K562 (cell line): ENCODE measurements around the gene SLC1A2. TPM values are rescaled to one million over a fixed set of nuclear protein-coding genes. Genes with fewer than 3 reads are reported as not detected.

Experiments used
- GABPA ChIP-seq: fragments of 200-800 bp; sonication (Bioruptor generic); conservative IDR thresholded peaks from 2 replicates; pipeline ENCODE4 v1.6.1; 2016; ENCODE audit warnings: low read depth, missing genetic modification characterization, missing compliant biosample characterization
- HDGF ChIP-seq: fragments of 450-650 bp; IDR thresholded peaks from 2 replicates; pipeline ENCODE4 v1.6.1; 2016
- JUNB ChIP-seq: fragments of 450-650 bp; formaldehyde crosslinking; conservative IDR thresholded peaks from 2 replicates; pipeline ENCODE4 v1.4.0; 2020; ENCODE audit warnings: mild to moderate bottlenecking
- MTA3 ChIP-seq: fragments of 450-650 bp; formaldehyde crosslinking; IDR thresholded peaks from 2 replicates; pipeline ENCODE4 v1.6.1; 2017; ENCODE audit warnings: mild to moderate bottlenecking, borderline replicate concordance
- NELFE ChIP-seq: IDR thresholded peaks from 2 replicates; pipeline ENCODE4 v1.6.1; 2011; ENCODE audit warnings: mild to moderate bottlenecking; ENCODE audit not compliant: insufficient read depth, insufficient read length
- PML ChIP-seq: IDR thresholded peaks from 2 replicates; pipeline ENCODE4 v1.6.1; 2012; ENCODE audit warnings: low read length, inconsistent platforms
- POLR3A ChIP-seq: IDR thresholded peaks from 2 replicates; pipeline ENCODE4 v1.6.1; 2011; ENCODE audit warnings: borderline replicate concordance, mild to moderate bottlenecking, moderate library complexity; ENCODE audit not compliant: insufficient read length, insufficient read depth; ENCODE audit errors: extremely low read depth
- RAD21 ChIP-seq, 2 experiments: fragments of 250-450 bp in 1 of 2; fragments of 450-650 bp in 1 of 2; sonication (Bioruptor Pico) in 1 of 2; formaldehyde crosslinking in 1 of 2; IDR thresholded peaks in 1 of 2; conservative IDR thresholded peaks in 1 of 2; 2 replicates each; pipeline versions ENCODE4 v1.4.0 to v1.8.0; 2020 to 2022; ENCODE audit warnings: mild to moderate bottlenecking in 2 of 2, moderate library complexity in 1 of 2
- ZFX ChIP-seq: sonication (generic); formaldehyde crosslinking; IDR thresholded peaks from 2 replicates; pipeline ENCODE4 v1.8.0; 2022; ENCODE audit warnings: mild to moderate bottlenecking, missing genetic modification reagents, moderate library complexity
- ZNF212 ChIP-seq: fragments of 450-650 bp; formaldehyde crosslinking; IDR thresholded peaks from 2 replicates; pipeline ENCODE4 v1.4.0; 2020; ENCODE audit warnings: mild to moderate bottlenecking
- ZNF23 ChIP-seq: fragments of 250-450 bp; sonication (Bioruptor Pico); IDR thresholded peaks from 2 replicates; pipeline ENCODE4 v1.4.0; 2020; ENCODE audit warnings: mild to moderate bottlenecking
- ZNF311 ChIP-seq: fragments of 250-450 bp; sonication (Bioruptor Pico); IDR thresholded peaks from 2 replicates; pipeline ENCODE4 v1.4.0; 2020; ENCODE audit warnings: mild to moderate bottlenecking, moderate library complexity
- ZNF785 ChIP-seq: fragments of 250-450 bp; sonication (Bioruptor Pico); IDR thresholded peaks from 2 replicates; pipeline ENCODE4 v1.4.0; 2020; ENCODE audit warnings: mild to moderate bottlenecking
- polyA plus RNA-seq, 8 experiments: library from polyadenylated mRNA; depleted of rRNA in 4 of 8; stranded (reverse) in 5 of 8; unstranded in 3 of 8; fragments of >200 nt; fragmentation: Nextera tagmentation in 2 of 8; fragmentation: Illumina TruSeq in 1 of 8; extraction: Ambion mirVana in 2 of 8; extraction: Trizol in 1 of 8; gene quantifications; 2 replicates each; pipeline versions ENCODE4 v1.2.1 to v1.2.3, GENCODE V29; 2011 to 2014; ENCODE audit warnings: inconsistent platforms in 1 of 8, missing spikeins in 1 of 8
- total RNA-seq, 7 experiments: library from RNA; depleted of rRNA in 6 of 7; stranded (reverse); fragments of >200 nt in 6 of 7; fragmentation: Illumina TruSeq in 2 of 7; extraction: Trizol in 2 of 7; gene quantifications; 2 replicates each; pipeline versions ENCODE4 v1.2.1 to v1.2.3, GENCODE V29; 2011 to 2021; ENCODE audit warnings: low replicate concordance in 1 of 7
- TF ChIP-seq, protein P1 (sequence below): sonication (generic); formaldehyde crosslinking; IDR thresholded peaks from 2 replicates; pipeline ENCODE4 v1.8.0; 2022; ENCODE audit warnings: mild to moderate bottlenecking, low read depth, missing genetic modification reagents
- TF ChIP-seq, protein P2 (sequence below): fragments of 250-450 bp; sonication (Bioruptor Pico); IDR thresholded peaks from 2 replicates; pipeline ENCODE4 v1.4.0; 2020; ENCODE audit warnings: mild to moderate bottlenecking, moderate library complexity
- TF ChIP-seq, protein P3 (sequence below): fragments of 450-650 bp; formaldehyde crosslinking; IDR thresholded peaks from 2 replicates; pipeline ENCODE4 v1.4.0; 2020; ENCODE audit warnings: mild to moderate bottlenecking, moderate library complexity
- TF ChIP-seq, protein P4 (sequence below): sonication (generic); formaldehyde crosslinking; IDR thresholded peaks from 2 replicates; pipeline ENCODE4 v1.9.0; 2022; ENCODE audit warnings: mild to moderate bottlenecking, missing genetic modification reagents
- TF ChIP-seq, protein P5 (sequence below): fragments of 200-800 bp; sonication (Bioruptor generic); IDR thresholded peaks from 2 replicates; pipeline ENCODE4 v1.6.1; 2017; ENCODE audit warnings: missing genetic modification characterization, missing compliant biosample characterization
- TF ChIP-seq, protein P6 (sequence below): fragments of 450-650 bp; formaldehyde crosslinking; IDR thresholded peaks from 2 replicates; pipeline ENCODE4 v1.4.0; 2022; ENCODE audit warnings: missing genetic modification characterization

The SLC1A2 gene
- total and polyA plus RNA-seq, 9 of the 15 experiments (the other 6 are each of a cell fraction or from before 2014, with no cell fraction given): 0.03 to 0.07 (median 0.04) TPM; not detected in 5

DNA sequence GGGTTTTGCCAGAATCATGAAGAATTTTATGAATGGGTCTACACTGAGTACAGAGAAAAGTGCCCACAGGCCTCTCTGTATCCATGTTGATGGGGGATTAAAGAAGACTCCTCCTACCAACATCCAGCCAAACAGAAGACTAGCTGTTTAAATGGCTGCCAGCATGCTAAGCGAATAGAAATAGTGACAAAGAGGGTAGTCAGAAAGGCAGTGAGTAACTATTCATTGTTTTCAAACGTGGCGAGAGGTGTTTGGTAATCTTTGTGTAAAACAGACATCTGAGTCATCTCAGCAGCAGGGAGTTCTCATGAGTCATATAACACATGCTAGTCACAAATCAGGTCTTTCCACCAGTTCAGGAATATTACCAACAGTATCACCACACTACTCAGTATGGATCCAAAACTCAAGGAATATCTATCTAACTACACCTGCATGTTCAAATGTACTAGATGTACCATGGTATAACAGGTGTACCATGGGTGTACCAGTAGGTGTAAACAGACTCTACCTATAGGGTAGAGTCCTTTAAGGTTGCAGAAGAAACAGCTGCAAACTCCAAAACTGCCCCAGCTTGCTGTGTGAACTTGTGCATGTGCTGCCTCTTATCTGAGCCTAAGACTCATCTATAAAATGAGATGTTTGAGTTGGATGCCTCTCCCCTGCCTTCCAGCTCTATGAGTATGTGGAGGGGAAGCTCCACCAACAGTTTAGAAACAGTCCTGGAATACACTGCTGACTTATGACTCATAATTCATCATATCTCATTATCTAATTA lies 82.0 kb downstream of the SLC1A2 start (continued):
- TF ChIP-seq, protein P1, sequence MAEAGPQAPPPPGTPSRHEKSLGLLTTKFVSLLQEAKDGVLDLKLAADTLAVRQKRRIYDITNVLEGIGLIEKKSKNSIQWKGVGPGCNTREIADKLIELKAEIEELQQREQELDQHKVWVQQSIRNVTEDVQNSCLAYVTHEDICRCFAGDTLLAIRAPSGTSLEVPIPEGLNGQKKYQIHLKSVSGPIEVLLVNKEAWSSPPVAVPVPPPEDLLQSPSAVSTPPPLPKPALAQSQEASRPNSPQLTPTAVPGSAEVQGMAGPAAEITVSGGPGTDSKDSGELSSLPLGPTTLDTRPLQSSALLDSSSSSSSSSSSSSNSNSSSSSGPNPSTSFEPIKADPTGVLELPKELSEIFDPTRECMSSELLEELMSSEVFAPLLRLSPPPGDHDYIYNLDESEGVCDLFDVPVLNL (CRISPR knock-in tag): no peak
- no peak for TF ChIP-seq PML
- no peak for TF ChIP-seq RAD21 (CRISPR knock-in tag; conservative IDR thresholded peaks at IDR 0.05 in 1 of 2, IDR thresholded peaks at IDR 0.05 in 1 of 2)
- no peak for TF ChIP-seq HDGF
- TF ChIP-seq ZNF785 (CRISPR knock-in tag): no peak
- TF ChIP-seq, protein P2, sequence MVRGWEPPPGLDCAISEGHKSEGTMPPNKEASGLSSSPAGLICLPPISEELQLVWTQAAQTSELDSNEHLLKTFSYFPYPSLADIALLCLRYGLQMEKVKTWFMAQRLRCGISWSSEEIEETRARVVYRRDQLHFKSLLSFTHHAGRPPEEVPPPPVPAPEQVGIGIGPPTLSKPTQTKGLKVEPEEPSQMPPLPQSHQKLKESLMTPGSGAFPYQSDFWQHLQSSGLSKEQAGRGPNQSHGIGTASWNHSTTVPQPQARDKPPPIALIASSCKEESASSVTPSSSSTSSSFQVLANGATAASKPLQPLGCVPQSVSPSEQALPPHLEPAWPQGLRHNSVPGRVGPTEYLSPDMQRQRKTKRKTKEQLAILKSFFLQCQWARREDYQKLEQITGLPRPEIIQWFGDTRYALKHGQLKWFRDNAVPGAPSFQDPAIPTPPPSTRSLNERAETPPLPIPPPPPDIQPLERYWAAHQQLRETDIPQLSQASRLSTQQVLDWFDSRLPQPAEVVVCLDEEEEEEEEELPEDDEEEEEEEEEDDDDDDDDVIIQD (CRISPR knock-in tag): no peak
- TF ChIP-seq, protein P3, sequence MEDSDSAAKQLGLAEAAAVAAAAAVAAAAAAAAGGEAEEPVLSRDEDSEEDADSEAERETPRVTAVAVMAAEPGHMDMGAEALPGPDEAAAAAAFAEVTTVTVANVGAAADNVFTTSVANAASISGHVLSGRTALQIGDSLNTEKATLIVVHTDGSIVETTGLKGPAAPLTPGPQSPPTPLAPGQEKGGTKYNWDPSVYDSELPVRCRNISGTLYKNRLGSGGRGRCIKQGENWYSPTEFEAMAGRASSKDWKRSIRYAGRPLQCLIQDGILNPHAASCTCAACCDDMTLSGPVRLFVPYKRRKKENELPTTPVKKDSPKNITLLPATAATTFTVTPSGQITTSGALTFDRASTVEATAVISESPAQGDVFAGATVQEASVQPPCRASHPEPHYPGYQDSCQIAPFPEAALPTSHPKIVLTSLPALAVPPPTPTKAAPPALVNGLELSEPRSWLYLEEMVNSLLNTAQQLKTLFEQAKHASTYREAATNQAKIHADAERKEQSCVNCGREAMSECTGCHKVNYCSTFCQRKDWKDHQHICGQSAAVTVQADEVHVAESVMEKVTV (CRISPR knock-in tag): no peak
- TF ChIP-seq, protein P4, sequence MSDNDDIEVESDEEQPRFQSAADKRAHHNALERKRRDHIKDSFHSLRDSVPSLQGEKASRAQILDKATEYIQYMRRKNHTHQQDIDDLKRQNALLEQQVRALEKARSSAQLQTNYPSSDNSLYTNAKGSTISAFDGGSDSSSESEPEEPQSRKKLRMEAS: 0 out of 2 replicates have a peak, but pooled peaks have one; percentile 27
- no peak; the same call in 1 of the 2 replicates for TF ChIP-seq GABPA (tag)
- TF ChIP-seq ZNF311: peak; percentile 98
- 0 out of 2 replicates have a peak, but pooled peaks have one; percentile 40 for TF ChIP-seq JUNB (CRISPR knock-in tag)
- no peak for TF ChIP-seq POLR3A
- TF ChIP-seq, protein P5, sequence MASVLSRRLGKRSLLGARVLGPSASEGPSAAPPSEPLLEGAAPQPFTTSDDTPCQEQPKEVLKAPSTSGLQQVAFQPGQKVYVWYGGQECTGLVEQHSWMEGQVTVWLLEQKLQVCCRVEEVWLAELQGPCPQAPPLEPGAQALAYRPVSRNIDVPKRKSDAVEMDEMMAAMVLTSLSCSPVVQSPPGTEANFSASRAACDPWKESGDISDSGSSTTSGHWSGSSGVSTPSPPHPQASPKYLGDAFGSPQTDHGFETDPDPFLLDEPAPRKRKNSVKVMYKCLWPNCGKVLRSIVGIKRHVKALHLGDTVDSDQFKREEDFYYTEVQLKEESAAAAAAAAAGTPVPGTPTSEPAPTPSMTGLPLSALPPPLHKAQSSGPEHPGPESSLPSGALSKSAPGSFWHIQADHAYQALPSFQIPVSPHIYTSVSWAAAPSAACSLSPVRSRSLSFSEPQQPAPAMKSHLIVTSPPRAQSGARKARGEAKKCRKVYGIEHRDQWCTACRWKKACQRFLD: peak; percentile 99
- TF ChIP-seq, protein P6, sequence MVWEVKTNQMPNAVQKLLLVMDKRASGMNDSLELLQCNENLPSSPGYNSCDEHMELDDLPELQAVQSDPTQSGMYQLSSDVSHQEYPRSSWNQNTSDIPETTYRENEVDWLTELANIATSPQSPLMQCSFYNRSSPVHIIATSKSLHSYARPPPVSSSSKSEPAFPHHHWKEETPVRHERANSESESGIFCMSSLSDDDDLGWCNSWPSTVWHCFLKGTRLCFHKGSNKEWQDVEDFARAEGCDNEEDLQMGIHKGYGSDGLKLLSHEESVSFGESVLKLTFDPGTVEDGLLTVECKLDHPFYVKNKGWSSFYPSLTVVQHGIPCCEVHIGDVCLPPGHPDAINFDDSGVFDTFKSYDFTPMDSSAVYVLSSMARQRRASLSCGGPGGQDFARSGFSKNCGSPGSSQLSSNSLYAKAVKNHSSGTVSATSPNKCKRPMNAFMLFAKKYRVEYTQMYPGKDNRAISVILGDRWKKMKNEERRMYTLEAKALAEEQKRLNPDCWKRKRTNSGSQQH: peak; percentile 66; the same call in 1 of the 2 replicates
- TF ChIP-seq ZNF23 (CRISPR knock-in tag): 0 out of 2 replicates have a peak, but pooled peaks have one; percentile 22
- no peak for TF ChIP-seq NELFE
- TF ChIP-seq ZFX: no peak
- TF ChIP-seq ZNF212 (CRISPR knock-in tag): 0 out of 2 replicates have a peak, but pooled peaks have one; percentile 50
- TF ChIP-seq MTA3: no peak
